K562 (cell line): Measurements from ENCODE around the gene RNF145. TPM values are rescaled to one million over a fixed set of nuclear protein-coding genes. Genes with fewer than 3 reads are reported as not detected.

Experiments
- ATAC-seq: fragments of 200-7000 bp; cut with Tn5 transposase; 3 replicates; pipeline ENCODE4 v1.9.1; 2020; ENCODE audit warnings: moderate library complexity
- BruUV-seq: library from RNA; stranded (reverse); fragments of 400-500 nt; replicated peaks from 2 replicates; lab custom pipeline; 2021; lab: Mats Ljungman, UMichigan
- CTCF ChIA-PET: fragments of 300-600 bp; formaldehyde crosslinking; extraction: SDS; loops from one replicate; lab custom pipeline; 2021; ENCODE audit warnings: low intra/inter-chr PET ratio; lab: Yijun Ruan, JAX
- POLR2A ChIA-PET: fragments of 300-600, 350-650 bp; sonication (Branson Sonifier 250); formaldehyde crosslinking; extraction: SDS; loops from one replicate; lab custom pipeline; 2021; ENCODE audit warnings: antibody characterized with exemption, inconsistent platforms; lab: Yijun Ruan, JAX
- DNase-seq, 4 experiments: peaks; one replicate each; pipeline versions ENCODE4 v3.0.0 to v3.0.0-alpha.2; 2011 to 2018; ENCODE audit warnings: low spot score in 3 of 4, mixed read lengths in 3 of 4; ENCODE audit errors: extremely low read depth in 1 of 4
- FAIRE-seq: peaks from 2 replicates; lab custom pipeline; 2011; peaks lifted over from hg19 to GRCh38; lab: Jason Lieb, UNC
- H2AFZ ChIP-seq: 2 replicates; pipeline ENCODE4 v1.6.0; 2011; ENCODE audit warnings: low read depth, low read length, control low read depth, inconsistent platforms
- H3K27ac ChIP-seq: fragments of 200-600 bp; 3 replicates; pipeline ENCODE4 v1.8.0; 2011; ENCODE audit warnings: low read depth, mild to moderate bottlenecking, control low read depth, inconsistent platforms, low read length, moderate library complexity, mixed read lengths; ENCODE audit errors: extremely low read depth
- H3K27me3 ChIP-seq, 2 experiments: fragments of 300-600 bp in 1 of 2; 2 replicates in 1 of 2; 3 replicates in 1 of 2; pipeline versions ENCODE4 v1.6.0 to v1.8.0; 2011; ENCODE audit warnings: inconsistent platforms in 2 of 2, low read length in 2 of 2, mild to moderate bottlenecking in 1 of 2, mixed read lengths in 1 of 2, moderate library complexity in 1 of 2; ENCODE audit not compliant: control insufficient read depth in 2 of 2, insufficient read depth in 2 of 2
- H3K36me3 ChIP-seq: fragments of 300-600 bp; 3 replicates; pipeline ENCODE4 v1.8.0; 2011; ENCODE audit warnings: mild to moderate bottlenecking, low read length, inconsistent platforms; ENCODE audit not compliant: control insufficient read depth, insufficient read depth
- H3K4me1 ChIP-seq, 2 experiments: fragments of 200-600 bp in 1 of 2; replicated peaks in 1 of 2; 2 replicates in 1 of 2; 3 replicates in 1 of 2; pipeline versions ENCODE4 v1.5.1 to v1.8.0; 2011; ENCODE audit warnings: inconsistent platforms in 2 of 2, low read length in 2 of 2, mild to moderate bottlenecking in 1 of 2, mixed read lengths in 1 of 2, moderate library complexity in 1 of 2; ENCODE audit not compliant: control insufficient read depth in 2 of 2, insufficient read depth in 2 of 2
- H3K4me2 ChIP-seq: 2 replicates; pipeline ENCODE4 v1.6.1; 2011; ENCODE audit warnings: low read length, control low read depth, inconsistent platforms, mixed read lengths; ENCODE audit not compliant: insufficient read depth
- H3K4me3 ChIP-seq: fragments of 200-600 bp; sonication (generic), shearing (Covaris generic); 2 replicates; pipeline ENCODE4 v1.5.1; 2016; ENCODE audit warnings: control low read depth, inconsistent platforms
- H3K79me2 ChIP-seq: fragments of 200-600 bp; 3 replicates; pipeline ENCODE4 v1.8.0; 2011; ENCODE audit warnings: low read length, inconsistent platforms; ENCODE audit not compliant: control insufficient read depth, insufficient read depth
- H3K9ac ChIP-seq, 2 experiments: 2 replicates each; pipeline versions ENCODE4 v1.6.0 to v1.6.1; 2011; ENCODE audit warnings: low read depth in 2 of 2, low read length in 2 of 2, control low read depth in 1 of 2, inconsistent platforms in 1 of 2, mild to moderate bottlenecking in 1 of 2, mixed read lengths in 1 of 2; ENCODE audit not compliant: insufficient read depth in 1 of 2
- H3K9me1 ChIP-seq: one replicate; pipeline ENCODE4 v1.6.0; 2011; ENCODE audit warnings: inconsistent platforms, mild to moderate bottlenecking, low read length, moderate library complexity; ENCODE audit not compliant: control insufficient read depth, insufficient read depth
- H3K9me3 ChIP-seq: replicated peaks from 2 replicates; pipeline ENCODE4 v1.5.1; 2011; ENCODE audit warnings: low read depth, low read length, inconsistent platforms; ENCODE audit not compliant: control insufficient read depth, insufficient read depth
- H4K20me1 ChIP-seq: replicated peaks from 2 replicates; pipeline ENCODE4 v1.6.1; 2011; ENCODE audit warnings: low read length, inconsistent platforms, mixed read lengths; ENCODE audit not compliant: control insufficient read depth, insufficient read depth
- BCOR ChIP-seq: fragments of 450-650 bp; IDR thresholded peaks from 2 replicates; pipeline ENCODE4 v1.6.1; 2016
- CBX3 ChIP-seq, 2 experiments: IDR thresholded peaks; 1 replicate in 1 of 2; 2 replicates in 1 of 2; pipeline ENCODE4 v1.6.1; 2012; ENCODE audit warnings: inconsistent platforms in 2 of 2, low read length in 2 of 2, borderline replicate concordance in 1 of 2, control low read depth in 1 of 2
- CREM ChIP-seq: IDR thresholded peaks from 2 replicates; pipeline ENCODE4 v1.6.1; 2014; ENCODE audit warnings: antibody characterized with exemption, low read depth
- DPF2 ChIP-seq: fragments of 450-650 bp; IDR thresholded peaks from 2 replicates; pipeline ENCODE4 v1.6.1; 2016
- GABPA ChIP-seq: fragments of 200-800 bp; sonication (Bioruptor generic); conservative IDR thresholded peaks from 2 replicates; pipeline ENCODE4 v1.6.1; 2016; ENCODE audit warnings: low read depth, missing genetic modification characterization, missing compliant biosample characterization
- GTF2F1 ChIP-seq: IDR thresholded peaks from 2 replicates; pipeline ENCODE4 v1.6.1; 2011; ENCODE audit warnings: low read depth, low read length, improper control_type of control experiment
- HES1 ChIP-seq: fragments of 450-650 bp; IDR thresholded peaks from 2 replicates; pipeline ENCODE4 v1.6.1; 2016; ENCODE audit warnings: low read depth, mild to moderate bottlenecking, moderate library complexity
- JUN ChIP-seq, 2 experiments: sonication (generic) in 1 of 2; formaldehyde crosslinking in 1 of 2; IDR thresholded peaks; 2 replicates each; pipeline versions ENCODE4 v1.6.1 to v1.8.0; 2012 to 2022; ENCODE audit warnings: borderline replicate concordance in 2 of 2, mild to moderate bottlenecking in 2 of 2, improper control_type of control experiment in 1 of 2, low read depth in 1 of 2, low read length in 1 of 2, missing genetic modification reagents in 1 of 2
- JUND ChIP-seq, 2 experiments: IDR thresholded peaks; 2 replicates in 1 of 2; 3 replicates in 1 of 2; pipeline ENCODE4 v1.6.1; 2011; ENCODE audit warnings: borderline replicate concordance in 2 of 2, low read depth in 2 of 2, low read length in 2 of 2, improper control_type of control experiment in 1 of 2, missing biosample characterization in 1 of 2, missing genetic modification characterization in 1 of 2, missing genetic modification reagents in 1 of 2
- KAT7 ChIP-seq: sonication (generic); formaldehyde crosslinking; IDR thresholded peaks from 2 replicates; pipeline ENCODE4 v1.8.0; 2022; ENCODE audit warnings: missing genetic modification reagents, mild to moderate bottlenecking, borderline replicate concordance
- KDM4B ChIP-seq, 2 experiments: fragments of 450-650 bp in 1 of 2; sonication (generic) in 1 of 2; IDR thresholded peaks; 2 replicates each; pipeline ENCODE4 v1.6.1; 2016 to 2017; ENCODE audit warnings: borderline replicate concordance in 2 of 2, antibody characterized with exemption in 1 of 2, low read depth in 1 of 2, mild to moderate bottlenecking in 1 of 2
- PML ChIP-seq: IDR thresholded peaks from 2 replicates; pipeline ENCODE4 v1.6.1; 2012; ENCODE audit warnings: low read length, inconsistent platforms
- RAD21 ChIP-seq, 2 experiments: fragments of 250-450 bp in 1 of 2; fragments of 450-650 bp in 1 of 2; sonication (Bioruptor Pico) in 1 of 2; formaldehyde crosslinking in 1 of 2; IDR thresholded peaks in 1 of 2; conservative IDR thresholded peaks in 1 of 2; 2 replicates each; pipeline versions ENCODE4 v1.4.0 to v1.8.0; 2020 to 2022; ENCODE audit warnings: mild to moderate bottlenecking in 2 of 2, moderate library complexity in 1 of 2
- SAFB2 ChIP-seq: fragments of 200-400 bp; formaldehyde crosslinking; IDR thresholded peaks from 2 replicates; pipeline ENCODE4 v1.6.1; 2018; ENCODE audit warnings: borderline replicate concordance, low read length, low read depth, moderate library complexity; ENCODE audit not compliant: severe bottlenecking
- TRIM28 ChIP-seq: fragments of 450-650 bp; IDR thresholded peaks from 2 replicates; pipeline ENCODE4 v1.6.1; 2017
- USF1 ChIP-seq: sonication (generic); formaldehyde crosslinking; IDR thresholded peaks from 2 replicates; pipeline ENCODE4 v1.9.0; 2022; ENCODE audit warnings: mild to moderate bottlenecking, missing genetic modification reagents
- YBX1 ChIP-seq: fragments of 450-650 bp; IDR thresholded peaks from 2 replicates; pipeline ENCODE4 v1.7.1; 2016; ENCODE audit warnings: mild to moderate bottlenecking
- ZBTB17 ChIP-seq: fragments of 450-650 bp; formaldehyde crosslinking; IDR thresholded peaks from 2 replicates; pipeline ENCODE4 v1.4.0; 2020; ENCODE audit warnings: mild to moderate bottlenecking
- ZFP30 ChIP-seq: fragments of 250-450 bp; sonication (Bioruptor Pico); IDR thresholded peaks from 2 replicates; pipeline ENCODE4 v1.8.0; 2022; ENCODE audit warnings: moderate library complexity, mild to moderate bottlenecking, inconsistent platforms, borderline replicate concordance
- ZNF175 ChIP-seq: fragments of 200-800 bp; sonication (Bioruptor generic); IDR thresholded peaks from 2 replicates; pipeline ENCODE4 v1.6.1; 2016; ENCODE audit warnings: low read depth, mild to moderate bottlenecking, missing genetic modification characterization, missing compliant biosample characterization
- ZNF232 ChIP-seq: sonication (generic); formaldehyde crosslinking; IDR thresholded peaks from 2 replicates; pipeline ENCODE4 v1.8.0; 2022; ENCODE audit warnings: mild to moderate bottlenecking, missing genetic modification reagents
- ZNF764 ChIP-seq: fragments of 250-450 bp; sonication (Bioruptor Pico); IDR thresholded peaks from 2 replicates; pipeline ENCODE4 v1.4.0; 2020; ENCODE audit warnings: low read depth, mild to moderate bottlenecking, moderate library complexity
- WGBS: fragments of 100-300 bp; shearing (Covaris generic); methylation state at CpG from one replicate; pipeline ENCODE4 v1.1.6; 2016; ENCODE audit warnings: low coverage, mixed read lengths; ENCODE audit not compliant: insufficient coverage; ENCODE audit errors: missing lambda C conversion rate; 5-methylcytosine and 5-hydroxymethylcytosine counted together
- in situ Hi-C: fragments of 300-500 bp; cut with MboI; formaldehyde crosslinking; loops from 4 replicates; pipeline ENCODE4 v1.15.0; 2018; ENCODE audit warnings: inconsistent platforms, mixed read lengths
- intact Hi-C: fragments of 100-400 bp; cut with micrococcal nuclease; formaldehyde crosslinking; loops from 2 replicates; pipeline ENCODE4 v1.14.2; 2022
- polyA plus RNA-seq, 8 experiments: library from polyadenylated mRNA; depleted of rRNA in 4 of 8; stranded (reverse) in 5 of 8; unstranded in 3 of 8; fragments of >200 nt; fragmentation: Nextera tagmentation in 2 of 8; fragmentation: Illumina TruSeq in 1 of 8; extraction: Ambion mirVana in 2 of 8; extraction: Trizol in 1 of 8; gene quantifications; 2 replicates each; pipeline versions ENCODE4 v1.2.1 to v1.2.3, GENCODE V29; 2011 to 2014; ENCODE audit warnings: inconsistent platforms in 1 of 8, missing spikeins in 1 of 8
- total RNA-seq, 7 experiments: library from RNA; depleted of rRNA in 6 of 7; stranded (reverse); fragments of >200 nt in 6 of 7; fragmentation: Illumina TruSeq in 2 of 7; extraction: Trizol in 2 of 7; gene quantifications; 2 replicates each; pipeline versions ENCODE4 v1.2.1 to v1.2.3, GENCODE V29; 2011 to 2021; ENCODE audit warnings: low replicate concordance in 1 of 7

The RNF145 gene
- total and polyA plus RNA-seq, 9 of the 15 experiments (the other 6 are each of a cell fraction or from before 2014, with no cell fraction given): 13.6 to 40.7 (median 25.4) TPM

- H3K4me1 ChIP-seq: peaks cover 0 to 13% of the 10 kb centered on the region in 2 experiments; a peak in 2 of 5 replicates
- H3K27me3 ChIP-seq: no peaks in the 10 kb centered on the region
- in situ Hi-C loops (no loop called here), intact Hi-C loops (loop anchor here (2.0 kb wide), 1 partner anchor 28 kb away; no protein-coding TSS in a partner anchor)
- no peaks in the 10 kb centered on the region; the same call in 1 of the 2 replicates for H4K20me1 ChIP-seq
- H2AFZ ChIP-seq: no peak overlapping the region
- WGBS: 13% methylated on average over 2 of the region's 2 CpGs
- ATAC-seq: peak; percentile 84
- no TSS peak for BruUV-seq
- POLR2A ChIA-PET: interaction anchor here (1.0 to 1.5 kb wide), 2 partner anchors 11 to 29 kb away, joined by 3 read pairs; no protein-coding TSS in a partner anchor
- no peaks in the 10 kb centered on the region for H3K9me3 ChIP-seq
- no peak overlapping the region for H3K4me3 ChIP-seq
- peaks cover 69% of the 10 kb centered on the region; the same call in 2 of the 3 replicates for H3K36me3 ChIP-seq
- DNase-seq: peak; percentile 27 to 73 (median 44)
- H3K9ac ChIP-seq: no peak overlapping the region
- peaks cover 50% of the 10 kb centered on the region for H3K79me2 ChIP-seq
- peak; percentile 80 for FAIRE-seq
- H3K9me1 ChIP-seq: no peaks in the 10 kb centered on the region
- CTCF ChIA-PET: interaction anchor here (1.3 kb wide), 1 partner anchor 138 kb away, joined by 3 read pairs; no protein-coding TSS in a partner anchor
- no peak overlapping the region for H3K4me2 ChIP-seq
- peak overlapping the region; percentile 60; the same call in 2 of the 3 replicates for H3K27ac ChIP-seq
- TF ChIP-seq TRIM28 (no peak), KDM4B (IDR thresholded peaks at IDR 0.05; ENCODE audit: borderline replicate concordance in 2 of 2, low read depth in 1 of 2) (no peak), KAT7 (CRISPR knock-in tag) (no peak), HES1 (peak; percentile 27; the same call in 1 of the 2 replicates), GTF2F1 (no peak), ZNF232 (CRISPR knock-in tag) (no peak), DPF2 (peak; percentile 62), GABPA (tag) (0 out of 2 replicates have a peak, but pooled peaks have one; percentile 20), ZBTB17 (CRISPR knock-in tag) (no peak), JUN (IDR thresholded peaks at IDR 0.05; ENCODE audit: borderline replicate concordance, low read depth, low read length) (peak; percentile 88), JUN (CRISPR knock-in tag; IDR thresholded peaks at IDR 0.05; ENCODE audit: borderline replicate concordance) (no peak), USF1 (CRISPR knock-in tag) (no peak), BCOR (no peak), ZNF764 (no peak), RAD21 (CRISPR knock-in tag; conservative IDR thresholded peaks at IDR 0.05 in 1 of 2, IDR thresholded peaks at IDR 0.05 in 1 of 2) (no peak), CBX3 (IDR thresholded peaks at IDR 0.05; ENCODE audit: borderline replicate concordance in 1 of 2, low read length in 2 of 2) (peak in 1 of 2 experiments; percentile 37; a peak in 1 of 3 replicates), SAFB2 (no peak), JUND (IDR thresholded peaks at IDR 0.05; ENCODE audit: borderline replicate concordance, low read depth, low read length) (peak; percentile 94), JUND (tag; IDR thresholded peaks at IDR 0.05; ENCODE audit: borderline replicate concordance, low read depth, low read length) (peak; percentile 91; the same call in 2 of the 3 replicates), ZFP30 (CRISPR knock-in tag) (no peak), ZNF175 (CRISPR knock-in tag) (0 out of 2 replicates have a peak, but pooled peaks have one; percentile 34), YBX1 (no peak), PML (no peak), CREM (peak; percentile 92)
Measured at GRCh38 chr5:159178978-159179377, 30.4 kb downstream of the RNF145 start.
